Esophagus squamous epithelium (tissue), 5 donors: ENCODE data around the gene LPIN3. TPM values are rescaled to one million over a fixed set of nuclear protein-coding genes. Genes with fewer than 3 reads are reported as not detected.
A peak's percentile ranks its signal among the peaks of the same experiment; 100 is the strongest.
"Not testable (repeated sequence)": the region's sequence is repeated elsewhere in the genome, so short reads cannot be mapped to it uniquely, and the experiment has no call there.

Experiments
- DNase-seq: peaks from one replicate; lab custom pipeline; 2025; lab: John Stamatoyannopoulos, UW
- H3K27ac ChIP-seq, 4 donors: fragments of 200-600 bp; sonication (generic); one replicate each; pipeline ENCODE4 v1.5.1; 2016 to 2019; ENCODE audit warnings: mild to moderate bottlenecking in 1 of 4
- H3K27me3 ChIP-seq, 4 donors: fragments of 200-600 bp; sonication (generic); 1 replicate in 3 of 4; 2 replicates in 1 of 4; pipeline versions ENCODE4 v1.5.1 to v1.6.0; 2017 to 2021; ENCODE audit warnings: antibody characterized with exemption in 1 of 4
- H3K36me3 ChIP-seq, 3 donors: fragments of 200-600 bp; sonication (generic); one replicate each; pipeline ENCODE4 v1.5.1; 2016 to 2019
- H3K4me1 ChIP-seq, 3 donors: fragments of 200-600 bp; sonication (generic); one replicate each; pipeline ENCODE4 v1.5.1; 2017 to 2019
- H3K4me3 ChIP-seq, 4 donors: fragments of 200-600 bp; sonication (generic); 1 replicate in 3 of 4; 2 replicates in 1 of 4; pipeline ENCODE4 v1.5.1; 2016 to 2019; ENCODE audit warnings: mild to moderate bottlenecking in 2 of 4, moderate library complexity in 1 of 4
- H3K9me3 ChIP-seq, 3 donors: fragments of 200-600 bp; sonication (generic); one replicate each; pipeline ENCODE4 v1.5.1; 2016 to 2019
- CTCF ChIP-seq, 6 experiments: fragments of 450-650 bp in 4 of 6; fragments of 200-600 bp in 2 of 6; sonication (generic) in 2 of 6; IDR thresholded peaks; one replicate each; pipeline ENCODE4 v1.5.1; 2016 to 2019; ENCODE audit warnings: antibody characterized with exemption in 6 of 6, mild to moderate bottlenecking in 4 of 6, moderate library complexity in 4 of 6
- POLR2A ChIP-seq, 4 donors: fragments of 450-650 bp; IDR thresholded peaks; one replicate each; pipeline ENCODE4 v1.6.1; 2017; ENCODE audit warnings: antibody characterized with exemption in 4 of 4, mild to moderate bottlenecking in 4 of 4, moderate library complexity in 3 of 4
- WGBS, 2 donors: methylation state at CpG; one replicate each; pipeline ENCODE4 v1.1.5; 2018; 5-methylcytosine and 5-hydroxymethylcytosine counted together
- intact Hi-C: fragments of 100-400 bp; cut with DNase I; formaldehyde crosslinking; loops from one replicate; pipeline ENCODE4 v1.15.0; 2022
- total RNA-seq, 4 donors: library from RNA; depleted of rRNA; stranded (reverse); fragments of >200 nt; gene quantifications; one replicate each; pipeline ENCODE4 v1.1.0, GENCODE V29; 2016
- donor health status: DM: yes; HTN: yes; CAD: no.

LPIN3 gene
- total RNA-seq, 4 donors from 2014 or later = 15.4 to 38.6 (median 32.9) TPM

DNA sequence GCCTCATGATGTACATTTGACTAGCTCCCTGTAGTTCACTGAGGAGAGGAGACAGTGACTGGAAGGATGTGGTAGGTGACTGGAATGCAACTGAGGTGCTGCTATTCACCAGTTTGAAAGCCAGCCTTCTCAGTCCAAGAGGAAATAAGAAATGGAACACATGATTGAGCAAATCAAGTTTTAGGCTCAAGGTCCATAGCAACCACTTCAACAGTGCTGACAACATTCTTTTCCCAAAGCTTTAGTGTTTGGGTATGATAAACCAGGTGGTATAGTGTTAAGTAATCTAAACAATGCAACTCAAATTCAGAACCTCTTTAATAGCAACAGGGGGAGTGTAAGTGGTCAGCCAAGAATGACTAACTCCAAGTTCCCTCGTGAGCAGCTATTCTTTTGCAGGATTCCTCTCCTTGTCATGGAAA, 32.3 kb upstream of the LPIN3 start:
- Histone ChIP-seq H3K9me3 (no peaks in the 10 kb centered on the region), H3K27ac (peak overlapping the region; percentile 2 to 82 (median 49)), H3K4me1 (peaks cover 0 to 32% (median 26%) of the 10 kb centered on the region in 3 donors), H3K4me3 (no peak overlapping the region), H3K27me3 (no peaks in the 10 kb centered on the region), H3K36me3 (peaks cover 0 to 6% (median 6%) of the 10 kb centered on the region in 3 donors)
- 22 to 30% methylated on average over 1 of the region's 1 CpG for WGBS, 2 donors
- TF ChIP-seq CTCF (IDR thresholded peaks at IDR 0.05) (no peak), POLR2A (IDR thresholded peaks at IDR 0.05) (no peak)
- DNase-seq = no peak
- intact Hi-C loops = no loop called here

DNA sequence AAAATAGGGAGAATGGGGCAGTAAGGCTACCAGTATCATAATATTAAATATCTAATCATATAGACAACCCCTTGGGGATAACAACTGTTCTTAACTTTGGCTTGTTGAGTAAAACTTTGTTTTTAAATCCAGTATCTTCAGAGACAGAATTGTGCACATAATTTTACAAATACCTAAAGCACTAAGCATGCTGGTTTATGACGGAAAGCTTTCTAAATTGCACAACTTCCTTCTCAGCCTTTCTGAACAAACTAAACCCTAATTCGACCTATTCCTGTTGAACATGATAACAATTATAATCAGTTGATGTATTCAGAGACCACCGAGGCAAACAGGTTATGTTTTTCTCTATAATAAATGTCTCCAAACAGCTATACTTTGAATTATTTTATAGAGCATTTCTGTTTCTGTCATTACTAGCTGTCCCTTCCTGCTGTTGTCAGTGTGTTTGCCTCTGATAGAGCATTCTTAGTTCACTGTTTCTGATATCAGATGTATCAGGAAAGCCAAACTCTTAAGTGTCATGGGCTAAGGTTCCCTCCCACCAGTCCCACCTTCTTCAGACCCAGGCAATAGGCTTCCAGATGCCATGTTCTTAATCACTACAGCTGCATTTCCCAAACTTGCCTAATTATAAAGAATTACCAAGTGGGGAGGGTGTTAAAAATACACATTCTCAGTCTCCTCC, 31.8 kb upstream of the LPIN3 start:
- H3K4me1 ChIP-seq = peaks cover 0 to 34% (median 26%) of the 10 kb centered on the region in 3 donors
- no peak overlapping the region for H3K4me3 ChIP-seq
- TF ChIP-seq POLR2A (IDR thresholded peaks at IDR 0.05) (no peak), CTCF (IDR thresholded peaks at IDR 0.05) (no peak)
- DNase-seq = no peak
- H3K36me3 ChIP-seq = peaks cover 0 to 6% (median 6%) of the 10 kb centered on the region in 3 donors
- no peaks in the 10 kb centered on the region for H3K27me3 ChIP-seq
- peak overlapping the region; percentile 3 to 82 (median 49) for H3K27ac ChIP-seq
- no peaks in the 10 kb centered on the region for H3K9me3 ChIP-seq
- intact Hi-C loops = no loop called here
- 52 to 62% methylated on average over 3 of the region's 3 CpGs for WGBS, 2 donors

GRCh38 chr20:41309817-41310216, 30.8 kb upstream of the LPIN3 start:
- H3K9me3 ChIP-seq = no peaks in the 10 kb centered on the region
- peaks cover 0 to 33% (median 25%) of the 10 kb centered on the region in 3 donors for H3K4me1 ChIP-seq
- no peak for DNase-seq
- intact Hi-C loops = loop anchor here (10.0 kb wide), 1 partner anchor 65 kb away; no protein-coding TSS in a partner anchor
- TF ChIP-seq CTCF (IDR thresholded peaks at IDR 0.05) = no peak
- H3K27me3 ChIP-seq = no peaks in the 10 kb centered on the region
- H3K36me3 ChIP-seq = peaks cover 0 to 6% (median 6%) of the 10 kb centered on the region in 3 donors
- H3K4me3 ChIP-seq = no peak overlapping the region
- H3K27ac ChIP-seq = peak overlapping the region in 1 of 4 donors; percentile 82
- 44 to 56% methylated on average over 2 of the region's 2 CpGs for WGBS, 2 donors

GRCh38 chr20:41312009-41312408, 28.6 kb upstream of the LPIN3 start:
- not testable (repeated sequence) for H3K4me3 ChIP-seq, H3K27me3 ChIP-seq, DNase-seq, H3K36me3 ChIP-seq, H3K27ac ChIP-seq, H3K9me3 ChIP-seq
- 82 to 89% methylated on average over 6 of the region's 6 CpGs for WGBS, 2 donors
- intact Hi-C loops = loop anchor here (10.0 kb wide), 1 partner anchor 67 kb away; no protein-coding TSS in a partner anchor
- H3K4me1 ChIP-seq = peaks cover 9 to 52% (median 27%) of the 10 kb centered on the region in 3 donors

- H3K27me3 ChIP-seq = no peaks in the 10 kb centered on the region
- H3K4me1 ChIP-seq = peaks cover 9 to 45% (median 19%) of the 10 kb centered on the region in 3 donors
- TF ChIP-seq POLR2A (IDR thresholded peaks at IDR 0.05) = no peak
- WGBS, 2 donors = 66 to 68% methylated on average over 2 of the region's 2 CpGs
- H3K9me3 ChIP-seq = no peaks in the 10 kb centered on the region
- intact Hi-C loops = loop anchor here (10.0 kb wide), 1 partner anchor 70 kb away; no protein-coding TSS in a partner anchor
- H3K27ac ChIP-seq = peak overlapping the region in 3 of 4 donors; percentile 85 to 94 (median 92)
- H3K4me3 ChIP-seq = no peak overlapping the region
- peaks cover 0 to 6% (median 6%) of the 10 kb centered on the region in 3 donors for H3K36me3 ChIP-seq
- no peak for DNase-seq
Observed at GRCh38 chr20:41314386-41314785, 26.2 kb upstream of the LPIN3 start.

GRCh38 chr20:41316051-41316450, 24.6 kb upstream of the LPIN3 start:
- DNase-seq = no peak
- intact Hi-C loops = loop anchor here (10.0 kb wide), 1 partner anchor 71 kb away; no protein-coding TSS in a partner anchor
- peak overlapping the region in 3 of 4 donors; percentile 75 to 94 (median 86) for H3K4me3 ChIP-seq

More at GRCh38 chr20:41316051-41316450, 24.6 kb upstream of the LPIN3 start:
- Histone ChIP-seq H3K4me1 (peaks cover 9 to 44% (median 10%) of the 10 kb centered on the region in 3 donors), H3K27me3 (no peaks in the 10 kb centered on the region), H3K36me3 (peaks cover 0 to 6% (median 6%) of the 10 kb centered on the region in 3 donors), H3K27ac (peak overlapping the region; percentile 92 to 97 (median 94)), H3K9me3 (no peaks in the 10 kb centered on the region)
- TF ChIP-seq CTCF (IDR thresholded peaks at IDR 0.05) (no peak), POLR2A (IDR thresholded peaks at IDR 0.05) (no peak)
- WGBS, 2 donors = 78 to 80% methylated on average over 6 of the region's 6 CpGs
